NCI-H1092 treated with DMSO at 0.1 percent for 48 hours (cell line): ENCODE results near the gene HEG1.
"Not testable (repeated sequence)": the region's sequence is repeated elsewhere in the genome, so short reads cannot be mapped to it uniquely, and the experiment has no call there.

Experiments used
- DNase-seq: peaks from one replicate; lab custom pipeline; 2025; lab: John Stamatoyannopoulos, UW

Gene HEG1

GRCh38 chr3:124986192-124987143 is 69.3 kb downstream of the HEG1 start:
- no peak for DNase-seq

GRCh38 chr3:124985349-124985748 is 70.4 kb downstream of the HEG1 start:
- DNase-seq, result no peak

- no peak for DNase-seq
Observed at GRCh38 chr3:124984754-124985153, 71.0 kb downstream of the HEG1 start.

- DNase-seq, result no peak
Observed at GRCh38 chr3:124982855-124983254, 72.9 kb downstream of the HEG1 start.

- DNase-seq, result peak; percentile 63
Observed at GRCh38 chr3:124981472-124981871, 74.3 kb downstream of the HEG1 start.

GRCh38 chr3:124978627-124979026 is 77.2 kb downstream of the HEG1 start:
- DNase-seq, result no peak

- DNase-seq, result no peak
Observed at GRCh38 chr3:124976383-124976782, 79.4 kb downstream of the HEG1 start.

GRCh38 chr3:124974691-124975090 is 81.1 kb downstream of the HEG1 start:
- no peak for DNase-seq

- no peak for DNase-seq
Observed at GRCh38 chr3:124973290-124973689, 82.5 kb downstream of the HEG1 start.

GRCh38 chr3:124972457-124972856 is 83.3 kb downstream of the HEG1 start:
- peak; percentile 5 for DNase-seq

- DNase-seq, result no peak
Observed at GRCh38 chr3:124969963-124970722, 85.7 kb downstream of the HEG1 start.

- DNase-seq, result no peak
Observed at GRCh38 chr3:124969190-124969589, 86.6 kb downstream of the HEG1 start.

GRCh38 chr3:124967964-124968363 is 87.8 kb downstream of the HEG1 start:
- DNase-seq, result no peak

GRCh38 chr3:124966521-124967445 is 89.0 kb downstream of the HEG1 start:
- no peak for DNase-seq

- DNase-seq, result peak; percentile 68
Observed at GRCh38 chr3:124965413-124965812, 90.4 kb downstream of the HEG1 start.

GRCh38 chr3:124964387-124964786 is 91.4 kb downstream of the HEG1 start:
- DNase-seq, result no peak

GRCh38 chr3:124963755-124964154 is 92.0 kb downstream of the HEG1 start:
- DNase-seq, result no peak

GRCh38 chr3:124962403-124962940 is 93.3 kb downstream of the HEG1 start:
- DNase-seq, result no peak

- DNase-seq, result no peak
Observed at GRCh38 chr3:124960698-124961097, 95.1 kb downstream of the HEG1 start.

GRCh38 chr3:124960105-124960504 is 95.7 kb downstream of the HEG1 start:
- DNase-seq, result no peak

GRCh38 chr3:124957951-124958350 is 97.8 kb downstream of the HEG1 start:
- DNase-seq, result not testable (repeated sequence)
